Measurements from ENCODE around the gene ANKRD10.

Gene ANKRD10

GRCh38 chr13:110944968-110945927 is 30.4 kb upstream of the ANKRD10 start:
- no peak for DNase-seq

- peak; percentile 51 for DNase-seq
Observed at GRCh38 chr13:110944121-110944967, 29.5 kb upstream of the ANKRD10 start.

- no peak for DNase-seq
Observed at GRCh38 chr13:110942248-110942981, 27.5 kb upstream of the ANKRD10 start.

- no peak for DNase-seq
Observed at GRCh38 chr13:110938662-110939421, 24.0 kb upstream of the ANKRD10 start.

GRCh38 chr13:110937511-110938285 is 22.8 kb upstream of the ANKRD10 start:
- no peak for DNase-seq

- DNase-seq: no peak
Observed at GRCh38 chr13:110936519-110936918, 21.6 kb upstream of the ANKRD10 start.

- no peak for DNase-seq
Observed at GRCh38 chr13:110932588-110932987, 17.7 kb upstream of the ANKRD10 start.

- no peak for DNase-seq
Observed at GRCh38 chr13:110929104-110929777, 14.4 kb upstream of the ANKRD10 start.

GRCh38 chr13:110925023-110925612 is 10.2 kb upstream of the ANKRD10 start:
- DNase-seq: no peak

- DNase-seq: no peak
Observed at GRCh38 chr13:110924639-110924934, 9.7 kb upstream of the ANKRD10 start.

GRCh38 chr13:110923777-110924638 is 9.1 kb upstream of the ANKRD10 start:
- no peak for DNase-seq

GRCh38 chr13:110923086-110923485 is 8.2 kb upstream of the ANKRD10 start:
- no peak for DNase-seq

- no peak for DNase-seq
Observed at GRCh38 chr13:110922506-110922905, 7.6 kb upstream of the ANKRD10 start.

GRCh38 chr13:110921695-110922094 is 6.8 kb upstream of the ANKRD10 start:
- DNase-seq: no peak

- DNase-seq: no peak
Observed at GRCh38 chr13:110921209-110921608, 6.3 kb upstream of the ANKRD10 start.

- no peak for DNase-seq
Observed at GRCh38 chr13:110920038-110920437, 5.2 kb upstream of the ANKRD10 start.

GRCh38 chr13:110916301-110917142 is 1.7 kb upstream of the ANKRD10 start:
- no peak for DNase-seq

- no peak for DNase-seq
Observed at GRCh38 chr13:110915874-110916206, 971 bp upstream of the ANKRD10 start.
